Ureter (tissue), 1 donor: Measurements from ENCODE around the gene LHX4. TPM values are rescaled to one million over a fixed set of nuclear protein-coding genes. Genes with fewer than 3 reads are reported as not detected.

Experiments used
- DNase-seq: peaks from one replicate; pipeline ENCODE4 v3.0.0-alpha.2; 2020; ENCODE audit warnings: low spot score
- total RNA-seq: library from RNA; stranded (reverse); gene quantifications from one replicate; pipeline ENCODE4 v1.2.4, GENCODE V29; 2023
- donor health status: DM: yes; HTN: yes; CAD: no.

Gene LHX4
- not detected for total RNA-seq

DNA sequence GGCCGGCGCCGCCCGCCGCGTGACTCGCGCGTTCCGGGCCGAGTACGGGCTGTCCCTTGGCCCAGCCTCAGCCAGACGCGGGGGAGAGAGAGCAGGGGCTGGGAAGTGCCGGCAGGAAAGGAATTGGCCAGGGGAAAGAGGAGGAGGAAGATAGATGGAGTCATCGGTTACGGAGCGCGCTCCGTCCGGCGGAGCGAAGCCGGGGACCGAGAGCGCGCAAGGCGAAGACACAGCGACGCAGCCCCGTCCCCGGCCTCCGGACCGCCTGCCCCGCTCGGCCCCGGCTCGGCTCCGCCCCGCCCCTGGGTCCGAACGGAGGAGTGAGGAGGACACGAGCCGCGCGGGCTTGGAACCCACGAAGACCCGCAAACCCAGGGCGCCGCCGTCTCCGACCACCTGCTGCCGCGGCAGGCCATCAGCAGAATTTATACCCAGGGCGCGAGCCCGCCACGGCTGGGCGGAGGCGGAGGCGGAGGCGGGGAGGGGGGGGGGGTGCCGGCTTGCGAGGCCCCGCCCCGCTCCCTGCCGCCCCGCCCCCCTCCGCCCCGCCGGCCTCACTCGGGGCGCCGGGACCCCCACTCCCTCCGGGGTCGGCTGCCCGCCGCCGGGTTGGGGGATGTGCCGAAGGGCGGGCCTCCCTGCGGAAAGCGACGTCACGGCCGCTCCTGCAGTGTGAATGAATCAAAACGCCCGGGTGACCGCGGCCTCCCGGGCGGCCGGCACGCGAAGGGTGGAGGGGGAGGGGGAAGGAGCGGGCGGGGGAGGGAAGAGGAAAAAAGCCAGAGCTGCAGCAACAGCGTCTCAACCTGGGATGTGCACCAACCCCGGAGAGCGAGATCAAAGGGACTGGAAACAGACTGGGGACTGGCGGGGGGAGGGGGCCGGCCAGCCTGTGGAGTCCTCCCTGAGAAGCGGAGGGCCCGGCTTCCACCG, at the start of gene LHX4:
Gene LHX4 (plus strand): TSS at position 782 of the 933 bp plus-strand sequence. CDS start 266 bp downstream, outside the sequence.
- DNase-seq: no peak

DNA sequence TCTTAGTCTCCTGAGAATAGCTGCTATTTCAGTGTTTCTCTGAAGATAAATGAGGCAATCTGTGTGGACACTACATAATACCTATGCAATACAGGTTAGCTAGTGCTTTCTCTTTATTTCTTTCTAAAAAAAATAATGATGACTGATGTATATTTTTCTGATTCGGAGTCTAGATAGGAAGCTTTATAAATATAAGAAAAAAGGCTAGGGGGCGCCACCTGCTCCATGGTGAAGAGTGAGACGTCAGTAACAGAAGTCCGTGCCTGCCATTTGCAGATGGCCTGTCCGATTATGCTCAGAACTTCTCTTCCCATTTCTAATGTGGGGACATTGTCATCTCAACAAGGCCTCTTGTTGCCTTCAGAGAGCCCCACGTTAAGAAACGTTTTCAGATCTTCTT, 49.0 kb upstream of the LHX4 start:
- no peak for DNase-seq

DNA sequence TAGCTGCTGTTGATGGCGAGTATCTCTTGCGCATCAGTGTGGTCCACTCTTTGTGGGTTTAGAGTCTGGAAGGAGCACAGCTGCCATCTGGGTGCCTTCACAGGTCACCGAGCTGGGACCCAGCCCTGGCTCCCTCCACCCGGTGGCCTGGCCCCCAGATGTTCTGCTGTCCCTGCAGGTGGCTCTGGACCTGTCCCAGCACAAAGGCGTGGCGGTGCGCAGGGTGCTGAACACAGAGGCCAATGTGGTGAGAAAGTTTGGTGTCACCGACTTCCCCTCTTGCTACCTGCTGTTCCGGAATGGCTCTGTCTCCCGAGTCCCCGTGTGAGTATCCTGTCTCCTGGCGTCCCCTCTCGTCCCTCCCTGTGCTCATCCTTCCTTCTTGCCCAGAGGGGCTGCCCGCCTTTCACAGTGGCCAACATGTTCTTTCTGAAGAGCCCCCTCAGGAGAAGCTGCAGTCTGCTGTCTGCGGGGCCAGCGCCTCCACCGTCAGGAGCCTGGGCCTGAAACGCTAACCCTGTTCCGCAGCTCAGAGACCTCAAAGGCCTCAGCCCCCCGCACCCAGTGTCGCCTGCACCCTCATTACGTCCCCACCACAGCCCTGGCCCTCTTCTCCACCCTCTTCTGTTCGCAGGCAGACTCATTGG, 47.9 kb upstream of the LHX4 start:
- no peak for DNase-seq

DNA sequence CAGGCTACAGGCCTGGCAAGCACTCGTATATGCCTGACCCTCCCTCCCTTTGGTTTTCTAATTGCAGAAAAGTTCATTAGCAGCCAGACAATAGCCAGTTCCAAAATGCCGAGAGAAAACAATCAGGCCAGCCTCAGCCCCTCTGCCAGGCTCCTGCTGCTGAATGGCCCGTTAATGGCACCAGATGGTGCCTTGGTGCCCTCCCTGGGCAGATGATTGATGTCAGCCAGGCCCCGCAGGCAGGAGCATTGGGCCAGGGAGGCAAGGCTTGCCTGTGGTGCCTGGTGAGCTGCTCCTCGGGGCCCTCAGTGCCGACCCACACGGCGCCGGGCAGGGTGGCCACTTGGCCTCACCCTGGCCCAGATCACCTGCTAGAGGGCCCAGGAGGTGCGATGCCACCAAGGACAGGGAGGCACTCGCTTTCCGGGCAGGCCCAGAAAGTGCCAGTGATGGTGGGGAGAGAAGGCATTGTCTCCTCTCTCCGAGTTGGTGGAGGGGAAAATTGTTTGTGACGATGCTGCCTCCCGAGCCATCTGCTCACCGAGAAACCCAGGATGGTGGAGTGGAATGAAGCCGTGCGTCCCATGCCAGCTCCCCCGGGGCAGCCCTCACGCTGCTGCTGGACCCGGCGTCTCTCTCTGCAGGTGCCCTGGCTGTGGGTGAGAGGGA, 47.3 kb upstream of the LHX4 start:
- no peak for DNase-seq

DNA sequence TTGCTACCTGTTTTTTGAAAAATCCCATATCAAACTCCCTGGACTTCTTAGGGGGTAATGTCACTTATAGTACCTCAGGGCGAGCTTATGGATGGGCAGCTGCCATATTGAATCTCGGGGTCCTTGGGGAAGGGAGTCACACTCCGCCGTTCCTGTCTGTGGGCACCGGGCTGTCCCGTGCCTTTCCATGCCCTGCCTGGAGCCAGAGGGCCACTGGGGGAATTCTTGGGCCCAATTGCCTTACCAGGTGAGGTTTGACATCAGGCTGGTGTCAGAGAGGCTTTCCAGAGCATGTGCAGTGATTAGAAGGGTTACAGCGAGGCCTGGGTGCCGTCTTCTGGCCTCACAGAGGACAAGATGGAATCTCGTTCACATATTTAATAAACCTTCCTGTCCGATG, 46.6 kb upstream of the LHX4 start:
- DNase-seq: no peak

DNA sequence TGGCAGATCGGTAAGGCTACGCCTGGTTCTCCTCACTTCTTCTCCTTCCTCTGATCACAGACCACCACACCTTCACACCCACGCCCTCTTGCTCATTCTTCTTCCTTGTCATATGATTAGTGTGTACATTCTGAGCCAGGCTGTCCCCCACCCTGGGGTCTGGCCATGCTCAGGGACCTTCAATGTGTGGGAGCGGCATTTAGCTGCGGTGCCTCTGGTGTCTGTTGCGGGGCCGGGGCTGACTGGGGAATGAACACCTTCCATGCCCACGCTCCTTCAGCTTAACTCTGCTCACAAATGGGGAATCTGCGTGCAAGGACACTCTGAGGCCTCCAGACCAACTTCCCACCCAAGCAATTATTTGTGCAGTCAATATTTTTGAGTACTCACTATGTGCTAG, 46.0 kb upstream of the LHX4 start:
- no peak for DNase-seq

DNA sequence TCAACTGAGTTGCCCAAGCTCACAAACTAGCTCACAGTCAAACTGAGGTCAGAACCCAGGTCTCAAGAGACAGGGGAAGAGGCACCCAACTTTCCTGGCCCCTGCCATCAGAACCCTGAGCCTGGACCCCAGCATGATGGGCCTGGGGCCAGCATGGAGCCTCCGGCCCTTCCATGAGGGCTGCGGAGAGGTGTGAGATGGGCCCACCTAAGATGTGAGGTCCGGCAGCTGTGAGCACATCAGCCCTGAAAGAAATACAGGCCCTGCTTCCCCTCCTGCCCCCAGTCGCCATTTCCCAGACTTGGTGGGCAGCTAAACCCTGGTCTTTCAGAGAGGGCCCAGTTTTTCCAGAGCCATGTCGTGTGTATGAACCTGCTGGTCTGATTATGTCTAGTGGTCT, 44.8 kb upstream of the LHX4 start:
- DNase-seq: no peak

DNA sequence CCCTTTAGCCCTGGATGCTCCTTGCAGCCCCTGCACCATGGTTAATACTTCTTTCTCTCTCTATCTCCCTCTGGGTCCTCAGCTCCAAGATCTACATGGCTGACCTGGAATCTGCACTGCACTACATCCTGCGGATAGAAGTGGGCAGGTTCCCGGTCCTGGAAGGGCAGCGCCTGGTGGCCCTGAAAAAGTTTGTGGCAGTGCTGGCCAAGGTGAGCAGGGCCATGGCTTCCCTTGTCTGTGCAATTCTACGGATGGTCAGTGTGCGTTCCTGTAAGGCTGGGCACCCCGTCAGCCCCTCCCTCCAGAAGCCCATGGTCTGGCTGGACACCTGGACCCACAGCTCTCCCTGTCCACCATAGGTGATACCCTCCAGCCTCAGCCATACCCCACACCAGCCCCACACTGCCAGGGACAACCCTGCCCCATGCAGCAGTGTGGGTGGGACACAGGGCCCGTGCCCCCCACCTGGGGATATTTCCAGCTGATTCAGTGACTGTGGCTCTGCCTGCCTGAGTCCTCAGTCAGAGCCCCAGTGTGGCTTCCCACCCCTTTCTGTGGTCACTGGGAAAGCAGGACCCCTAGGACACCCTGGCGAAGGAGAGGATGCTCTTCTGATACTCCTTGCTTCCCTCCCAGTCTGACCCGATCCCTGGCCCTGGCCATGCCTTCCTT, 44.0 kb upstream of the LHX4 start:
- DNase-seq: no peak

DNA sequence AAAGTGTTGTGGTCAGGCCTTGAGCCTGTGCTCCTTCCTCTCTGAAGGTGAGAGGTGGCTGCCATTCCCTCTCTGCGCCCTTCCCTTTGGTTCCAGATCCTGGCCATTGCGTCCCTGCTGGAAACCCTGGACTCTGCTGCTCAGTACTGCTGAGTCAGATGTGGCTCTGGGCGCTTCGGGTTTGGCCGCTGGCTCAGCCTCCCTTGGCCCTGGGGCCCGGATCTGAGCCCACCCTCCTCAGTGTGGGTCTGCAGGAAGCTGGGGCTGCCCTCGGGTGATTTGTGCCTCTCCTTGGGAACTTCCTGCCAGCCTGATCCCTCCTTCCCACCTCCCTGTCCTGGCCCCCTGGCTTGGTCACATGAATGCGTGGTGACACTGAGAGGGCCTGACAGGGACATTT, 43.2 kb upstream of the LHX4 start:
- no peak for DNase-seq

DNA sequence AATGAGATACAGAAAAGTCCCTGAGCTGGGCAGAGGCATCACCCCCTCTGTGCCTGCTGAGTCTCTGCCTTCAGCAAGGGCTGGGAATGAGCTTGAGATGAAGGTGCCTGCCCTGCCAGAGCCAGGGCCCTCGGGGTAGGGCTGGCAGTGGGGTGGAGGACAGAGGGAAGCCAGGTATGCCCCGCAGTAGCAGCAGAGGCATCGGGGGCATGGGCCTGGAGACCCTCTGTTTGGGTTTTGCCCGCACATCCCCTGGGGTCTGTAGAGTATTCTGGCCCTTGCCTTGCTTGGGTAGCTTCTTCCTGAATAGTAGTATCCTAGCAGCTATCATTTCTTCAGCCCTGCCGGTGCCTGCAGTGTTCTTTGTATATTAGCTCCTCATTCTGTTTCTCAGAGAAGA, 42.4 kb upstream of the LHX4 start:
- DNase-seq: no peak

DNA sequence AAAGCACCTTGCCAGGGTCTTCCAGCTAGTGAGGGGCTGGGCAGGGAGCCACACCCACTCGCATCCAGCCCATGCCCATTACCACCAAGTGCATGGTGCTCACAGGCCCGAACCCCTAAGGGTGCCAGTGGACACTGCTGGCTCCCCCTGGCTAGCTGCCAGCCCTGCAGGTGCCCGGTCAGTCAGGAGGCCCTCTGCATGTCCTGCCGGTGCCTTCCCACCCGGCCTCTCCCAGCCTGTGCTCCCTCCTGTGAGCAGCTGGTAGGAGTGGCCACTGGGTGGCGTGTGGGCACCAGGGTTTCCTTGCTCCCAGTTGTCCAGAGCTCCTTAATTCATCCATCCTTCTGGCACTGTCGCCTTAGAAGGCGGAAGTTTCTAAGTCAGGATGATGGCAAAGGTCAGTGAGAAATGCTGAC, 42.0 kb upstream of the LHX4 start:
- DNase-seq: no peak

DNA sequence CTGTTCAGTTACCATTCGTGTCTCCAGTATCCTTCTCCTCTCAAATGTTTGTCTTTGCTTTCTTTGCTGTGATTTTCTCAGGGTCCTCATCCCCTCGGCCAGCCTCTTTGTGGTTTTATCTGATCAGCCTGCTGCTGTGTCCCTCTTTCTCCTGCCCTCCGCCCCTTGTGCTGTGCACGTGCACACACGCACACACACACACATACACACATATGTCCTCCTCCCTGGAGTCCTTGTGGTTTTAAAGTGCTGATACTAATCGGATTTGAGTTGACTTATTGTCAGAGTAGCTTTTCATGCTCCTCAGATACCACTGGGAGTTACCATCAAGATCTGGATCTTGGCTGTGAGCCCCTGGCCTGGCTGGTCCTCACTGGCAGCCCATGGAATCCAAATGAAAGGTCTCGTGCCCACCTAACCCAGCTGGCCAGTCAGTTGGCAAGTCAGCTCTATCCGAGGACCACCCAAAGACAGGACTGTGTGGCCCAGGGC, 41.3 kb upstream of the LHX4 start:
- DNase-seq: no peak

DNA sequence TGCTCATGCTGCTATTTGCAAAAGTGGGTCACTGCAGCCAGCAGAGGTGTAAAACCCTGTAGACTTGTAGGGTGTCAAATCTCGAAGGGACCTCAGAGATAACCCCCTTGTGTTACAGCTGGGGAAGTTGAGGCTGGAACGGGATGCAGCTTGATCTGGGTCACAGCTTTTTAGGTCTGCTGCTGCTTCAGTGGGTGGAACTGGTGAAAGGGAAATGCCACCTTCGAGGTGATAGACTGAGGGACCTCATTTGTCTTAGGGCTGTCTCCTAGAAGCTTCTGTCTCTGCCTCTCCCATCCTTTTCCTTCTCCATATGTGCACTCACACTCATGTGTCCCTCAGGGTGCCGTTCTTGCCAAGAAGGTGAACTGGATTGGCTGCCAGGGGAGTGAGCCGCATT, 40.0 kb upstream of the LHX4 start:
- no peak for DNase-seq

DNA sequence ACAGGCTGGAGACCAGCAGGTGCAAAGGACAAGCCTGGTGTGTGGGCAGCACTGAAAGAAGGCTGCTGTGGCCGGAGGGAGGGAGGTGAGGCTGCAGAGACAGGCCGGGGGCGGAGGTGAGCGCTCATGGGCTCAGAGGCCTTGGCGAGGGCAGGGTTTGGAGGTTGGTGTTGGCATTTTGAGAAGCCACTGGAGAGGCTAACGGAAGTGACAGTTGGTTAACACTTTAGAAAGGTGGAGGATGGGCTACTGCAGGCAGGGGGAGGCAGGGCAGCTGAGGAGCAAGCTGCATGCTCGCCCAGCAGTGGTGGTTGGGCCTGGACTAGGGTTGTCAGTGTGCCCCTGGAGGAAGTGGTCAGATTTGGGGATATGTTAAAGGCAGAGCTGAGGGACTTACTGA, 37.9 kb upstream of the LHX4 start:
- no peak for DNase-seq

DNA sequence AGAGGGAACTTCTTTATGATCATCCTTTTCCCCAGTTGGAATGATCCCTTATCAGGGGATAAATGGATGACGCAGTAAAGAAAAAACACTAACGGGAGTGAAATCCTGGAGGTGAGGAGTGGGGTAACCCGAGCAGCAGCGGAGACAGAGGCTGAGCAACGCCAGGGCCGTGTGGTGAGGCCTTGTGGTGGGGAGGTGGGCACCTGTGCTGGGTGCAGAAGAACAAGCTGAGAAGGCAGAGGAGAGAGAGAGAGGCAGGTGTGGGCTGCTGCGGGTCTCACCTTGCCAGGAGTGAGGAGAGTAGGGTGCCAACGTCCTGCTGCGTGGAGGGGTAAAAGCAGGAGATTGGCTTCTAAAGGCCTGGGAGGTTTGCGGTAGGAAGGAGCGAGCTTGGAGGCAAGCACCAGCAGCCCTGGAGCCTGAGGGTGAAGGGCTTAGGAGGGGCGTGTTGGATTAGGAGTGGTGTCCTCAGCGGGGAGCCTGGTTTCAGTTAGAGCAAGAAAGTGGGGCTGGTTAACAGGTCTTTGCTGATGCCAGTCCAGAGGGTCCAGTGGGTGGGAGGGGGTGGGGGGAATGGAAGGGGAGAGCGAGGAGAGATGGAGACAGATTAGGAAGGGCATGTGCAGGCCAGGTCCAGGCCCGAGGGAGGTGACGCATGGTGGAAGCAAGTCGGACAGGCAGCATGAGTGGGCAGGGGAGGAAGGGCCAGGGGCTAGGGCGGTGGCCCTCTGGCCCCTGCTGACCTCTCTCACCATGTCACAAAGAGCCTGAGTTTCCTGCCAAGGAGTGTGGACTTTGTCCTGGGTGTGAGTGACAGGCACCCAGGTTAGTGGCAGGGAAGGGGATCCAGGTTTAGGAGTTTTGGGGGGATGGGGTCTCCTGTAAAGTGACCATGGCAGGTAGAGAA, 36.7 kb upstream of the LHX4 start:
- no peak for DNase-seq

DNA sequence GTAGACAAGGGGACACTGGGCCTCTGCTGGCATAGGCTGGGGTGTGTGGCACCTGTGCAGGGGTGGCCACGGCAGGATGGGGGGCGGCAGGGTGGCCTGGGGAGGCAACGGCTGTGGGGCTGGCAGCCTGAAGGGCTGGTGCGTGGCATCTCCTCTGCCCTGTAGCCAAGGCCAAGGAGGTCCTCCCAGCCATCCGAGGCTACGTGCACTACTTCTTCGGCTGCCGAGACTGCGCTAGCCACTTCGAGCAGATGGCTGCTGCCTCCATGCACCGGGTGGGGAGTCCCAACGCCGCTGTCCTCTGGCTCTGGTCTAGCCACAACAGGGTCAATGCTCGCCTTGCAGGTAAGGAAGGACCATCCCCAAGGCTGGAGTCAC, 36.0 kb upstream of the LHX4 start:
- DNase-seq: no peak

DNA sequence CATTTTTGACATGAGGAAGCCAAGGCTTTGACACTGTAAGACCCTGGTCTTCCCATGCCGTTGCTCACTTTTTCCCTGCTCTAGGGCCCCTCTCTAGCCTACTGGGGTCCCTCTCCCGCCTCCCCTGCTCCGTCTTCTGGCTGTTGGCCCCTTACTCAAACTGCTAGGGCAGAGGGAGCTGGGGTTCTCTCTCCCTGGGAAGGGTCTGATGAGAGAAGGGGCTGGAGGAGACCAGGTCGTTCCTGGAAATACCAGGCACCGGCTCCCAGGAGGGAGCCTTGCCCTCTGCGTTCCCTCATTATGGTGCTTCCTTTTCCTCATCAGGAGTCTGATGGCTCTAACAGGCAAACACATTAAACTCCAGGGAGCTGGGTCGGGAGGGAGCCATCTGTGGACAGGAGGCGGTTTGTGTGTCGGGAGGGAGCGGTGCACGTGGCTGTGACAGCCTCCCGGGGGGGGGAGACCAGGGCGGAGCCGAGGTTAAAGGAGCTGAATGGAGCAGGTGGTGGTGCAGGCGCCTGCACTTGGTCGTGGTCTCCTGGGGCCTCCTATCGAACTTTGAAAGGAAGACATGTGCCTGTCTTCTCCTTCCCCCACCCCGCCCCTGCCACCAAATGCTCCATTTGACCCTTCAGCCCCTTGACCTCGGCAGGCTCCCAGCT, 35.4 kb upstream of the LHX4 start:
- DNase-seq: no peak

DNA sequence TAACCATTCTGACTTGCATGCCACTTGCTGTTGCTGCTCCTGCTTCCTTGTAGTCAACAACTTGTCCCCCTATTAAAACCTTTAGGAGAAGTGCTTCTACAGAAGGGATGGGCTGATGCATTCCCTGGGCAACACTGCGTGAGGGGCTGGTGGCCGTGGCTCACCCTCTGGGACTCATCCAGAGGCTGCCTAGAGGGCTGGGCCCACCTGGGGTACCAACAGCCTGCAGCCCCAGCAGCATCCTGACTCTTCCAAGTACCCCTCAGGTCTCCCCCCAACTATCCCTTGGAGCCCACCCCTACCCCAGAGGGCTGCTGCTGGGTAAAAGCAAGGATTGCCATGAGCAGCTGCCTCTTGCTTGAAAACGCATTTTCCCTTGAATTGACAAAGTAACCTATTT, 34.7 kb upstream of the LHX4 start:
- no peak for DNase-seq

DNA sequence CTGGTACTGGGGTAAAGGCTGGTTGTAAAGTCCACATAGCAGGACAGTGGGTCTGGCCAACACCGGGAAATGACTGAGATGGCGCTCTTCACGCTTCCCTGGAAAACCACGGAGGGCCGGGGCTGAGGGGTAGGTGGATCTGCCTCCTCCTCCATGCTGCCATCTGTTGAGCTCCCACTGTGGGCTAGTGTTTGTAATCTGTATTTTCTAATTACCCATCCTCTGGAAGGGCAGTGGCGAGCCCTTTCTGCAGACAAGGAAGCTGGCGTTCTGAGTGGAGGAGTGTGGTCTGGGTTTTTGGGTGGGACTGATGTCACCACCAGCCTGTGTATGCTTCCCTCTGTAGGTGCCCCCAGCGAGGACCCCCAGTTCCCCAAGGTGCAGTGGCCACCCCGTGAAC, 34.1 kb upstream of the LHX4 start:
- no peak for DNase-seq

DNA sequence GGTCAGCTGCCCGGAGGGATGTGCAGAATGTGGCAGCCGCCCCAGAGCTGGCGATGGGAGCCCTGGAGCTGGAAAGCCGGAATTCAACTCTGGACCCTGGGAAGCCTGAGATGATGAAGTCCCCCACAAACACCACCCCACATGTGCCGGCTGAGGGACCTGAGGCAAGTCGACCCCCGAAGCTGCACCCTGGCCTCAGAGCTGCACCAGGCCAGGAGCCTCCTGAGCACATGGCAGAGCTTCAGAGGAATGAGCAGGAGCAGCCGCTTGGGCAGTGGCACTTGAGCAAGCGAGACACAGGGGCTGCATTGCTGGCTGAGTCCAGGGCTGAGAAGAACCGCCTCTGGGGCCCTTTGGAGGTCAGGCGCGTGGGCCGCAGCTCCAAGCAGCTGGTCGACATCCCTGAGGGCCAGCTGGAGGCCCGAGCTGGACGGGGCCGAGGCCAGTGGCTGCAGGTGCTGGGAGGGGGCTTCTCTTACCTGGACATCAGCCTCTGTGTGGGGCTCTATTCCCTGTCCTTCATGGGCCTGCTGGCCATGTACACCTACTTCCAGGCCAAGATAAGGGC, 33.5 kb upstream of the LHX4 start:
- no peak for DNase-seq
